SU-DHL-6 (cell line): ENCODE results near the gene RELA.
"Not testable (repeated sequence)": the region's sequence is repeated elsewhere in the genome, so short reads cannot be mapped to it uniquely, and the experiment has no call there.

Source experiments
- H2AFZ ChIP-seq: fragments of 200-600 bp; sonication (generic); 2 replicates; pipeline ENCODE4 v1.6.1; 2014; ENCODE audit warnings: low read depth, mild to moderate bottlenecking, moderate library complexity, mixed read lengths, antibody characterized with exemption, low read length; ENCODE audit not compliant: severe bottlenecking
- H3F3A ChIP-seq: fragments of 200-600 bp; shearing (Covaris generic); 2 replicates; pipeline ENCODE4 v1.6.0; 2016; ENCODE audit warnings: antibody characterized with exemption, mild to moderate bottlenecking; ENCODE audit not compliant: insufficient read depth
- H3K27ac ChIP-seq: fragments of 200-600 bp; sonication (generic); 2 replicates; pipeline ENCODE4 v1.5.1; 2016; ENCODE audit warnings: low read depth, mild to moderate bottlenecking, low read length, moderate library complexity, mixed read lengths
- H3K27me3 ChIP-seq: fragments of 200-600 bp; sonication (generic), shearing (Covaris generic); 2 replicates; pipeline ENCODE4 v1.6.0; 2014; ENCODE audit warnings: mild to moderate bottlenecking, low read length
- H3K36me3 ChIP-seq: fragments of 200-600 bp; sonication (generic); 2 replicates; pipeline ENCODE4 v1.6.1; 2014; ENCODE audit warnings: mild to moderate bottlenecking, low read length, mixed read lengths
- H3K4me2 ChIP-seq: fragments of 300-600, 200-600 bp; shearing (Covaris generic), sonication (generic); 2 replicates; pipeline ENCODE4 v1.6.0; 2014; ENCODE audit warnings: low read length, low read depth, mild to moderate bottlenecking; ENCODE audit not compliant: poor library complexity, severe bottlenecking
- H3K4me3 ChIP-seq: fragments of 200-600 bp; sonication (generic); 2 replicates; pipeline ENCODE4 v1.5.1; 2014; ENCODE audit warnings: antibody characterized with exemption, low read length, mild to moderate bottlenecking, mixed read lengths; ENCODE audit not compliant: insufficient read depth, poor library complexity, severe bottlenecking
- H3K79me2 ChIP-seq: fragments of 200-600 bp; sonication (generic); 2 replicates; pipeline ENCODE4 v1.6.1; 2014; ENCODE audit warnings: mild to moderate bottlenecking, low read length, moderate library complexity; ENCODE audit not compliant: insufficient read depth
- H3K9ac ChIP-seq: fragments of 200-600 bp; sonication (generic); 2 replicates; pipeline ENCODE4 v1.7.0; 2014; ENCODE audit warnings: mild to moderate bottlenecking, low read length
- H3K9me2 ChIP-seq: fragments of 200-600 bp; sonication (generic); replicated peaks from 2 replicates; pipeline ENCODE4 v1.6.1; 2014; ENCODE audit warnings: low read length; ENCODE audit not compliant: insufficient read depth
- H3K9me3 ChIP-seq: fragments of 200-600 bp; sonication (generic); 2 replicates; pipeline ENCODE4 v1.6.1; 2014; ENCODE audit warnings: low read length, mixed read lengths; ENCODE audit not compliant: insufficient read depth
- H4K20me1 ChIP-seq: fragments of 200-600 bp; sonication (generic); 2 replicates; pipeline ENCODE4 v1.6.1; 2014; ENCODE audit warnings: low read depth, mild to moderate bottlenecking, antibody characterized with exemption, low read length, moderate library complexity, mixed read lengths
- EZH2phosphoT487 ChIP-seq: fragments of 200-600 bp; sonication (generic), shearing (Covaris generic); conservative IDR thresholded peaks from 2 replicates; pipeline ENCODE4 v1.6.1; 2018; ENCODE audit warnings: mild to moderate bottlenecking, antibody characterized with exemption, low read length, moderate library complexity, mixed read lengths
- TF ChIP-seq, protein P1 (sequence below): fragments of 200-600 bp; sonication (generic); IDR thresholded peaks from one replicate; pipeline ENCODE4 v1.5.1; 2017; ENCODE audit warnings: antibody characterized with exemption, mild to moderate bottlenecking, low read length, moderate library complexity; ENCODE audit not compliant: insufficient read depth, poor library complexity, severe bottlenecking

The RELA gene

DNA sequence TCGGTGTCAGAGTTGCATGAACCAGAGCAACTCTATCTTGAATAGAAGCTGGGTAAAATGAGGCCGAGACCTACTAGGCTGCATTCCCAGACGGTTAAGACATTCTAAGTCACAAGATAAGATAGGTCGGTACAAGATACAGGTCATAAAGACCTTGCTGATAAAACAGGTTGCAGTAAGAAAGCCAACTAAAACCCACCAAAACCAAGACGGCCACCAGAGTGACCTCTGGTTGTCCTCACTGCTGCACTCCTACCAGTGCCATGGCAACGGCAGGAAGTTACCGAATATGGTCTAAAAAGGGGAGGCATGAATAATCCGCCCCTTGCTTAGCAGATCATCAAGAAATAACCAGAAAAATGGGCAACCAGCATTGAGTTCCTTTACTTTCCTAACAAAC is 46.9 kb upstream of the RELA start:
- Histone ChIP-seq H3K27me3 (no peaks in the 10 kb centered on the region), H3K36me3 (peaks cover 2% of the 10 kb centered on the region; the same call in 1 of the 2 replicates), H3K79me2 (peaks cover 6% of the 10 kb centered on the region; the same call in 1 of the 2 replicates), H4K20me1 (no peaks in the 10 kb centered on the region), H2AFZ (no peak overlapping the region), H3K4me3 (no peak overlapping the region), H3K27ac (no peak overlapping the region), H3K9me3 (no peaks in the 10 kb centered on the region), H3K4me2 (no peak overlapping the region), H3K9me2 (no peaks in the 10 kb centered on the region), H3K9ac (no peak overlapping the region), H3F3A (no peaks in the 10 kb centered on the region)
- TF ChIP-seq, protein P1, sequence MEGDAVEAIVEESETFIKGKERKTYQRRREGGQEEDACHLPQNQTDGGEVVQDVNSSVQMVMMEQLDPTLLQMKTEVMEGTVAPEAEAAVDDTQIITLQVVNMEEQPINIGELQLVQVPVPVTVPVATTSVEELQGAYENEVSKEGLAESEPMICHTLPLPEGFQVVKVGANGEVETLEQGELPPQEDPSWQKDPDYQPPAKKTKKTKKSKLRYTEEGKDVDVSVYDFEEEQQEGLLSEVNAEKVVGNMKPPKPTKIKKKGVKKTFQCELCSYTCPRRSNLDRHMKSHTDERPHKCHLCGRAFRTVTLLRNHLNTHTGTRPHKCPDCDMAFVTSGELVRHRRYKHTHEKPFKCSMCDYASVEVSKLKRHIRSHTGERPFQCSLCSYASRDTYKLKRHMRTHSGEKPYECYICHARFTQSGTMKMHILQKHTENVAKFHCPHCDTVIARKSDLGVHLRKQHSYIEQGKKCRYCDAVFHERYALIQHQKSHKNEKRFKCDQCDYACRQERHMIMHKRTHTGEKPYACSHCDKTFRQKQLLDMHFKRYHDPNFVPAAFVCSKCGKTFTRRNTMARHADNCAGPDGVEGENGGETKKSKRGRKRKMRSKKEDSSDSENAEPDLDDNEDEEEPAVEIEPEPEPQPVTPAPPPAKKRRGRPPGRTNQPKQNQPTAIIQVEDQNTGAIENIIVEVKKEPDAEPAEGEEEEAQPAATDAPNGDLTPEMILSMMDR, result no peak
- no peak for TF ChIP-seq EZH2phosphoT487

DNA sequence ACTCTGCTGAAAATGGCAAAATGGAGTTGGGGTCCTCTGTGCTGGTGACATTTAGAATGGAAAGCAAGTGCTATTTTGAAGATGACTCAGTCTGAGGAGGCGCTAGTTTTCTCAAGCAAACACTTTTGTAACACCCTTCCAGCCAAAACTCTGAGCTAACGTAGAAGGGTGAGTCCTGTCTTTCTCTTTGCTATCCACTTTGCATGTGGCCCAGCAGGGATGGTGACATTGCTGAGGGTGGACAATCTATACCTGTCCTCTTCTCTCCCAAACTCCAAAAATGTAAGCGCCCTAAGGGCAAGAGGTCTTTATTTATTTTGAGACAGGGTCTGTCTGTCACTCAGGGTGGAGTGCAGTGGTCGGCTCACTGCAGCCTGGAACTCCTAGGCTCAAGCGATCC is 45.7 kb upstream of the RELA start:
- H3F3A ChIP-seq, result no peaks in the 10 kb centered on the region
- H3K4me3 ChIP-seq, result no peak overlapping the region
- no peaks in the 10 kb centered on the region for H3K9me2 ChIP-seq
- H3K36me3 ChIP-seq, result no peaks in the 10 kb centered on the region
- H2AFZ ChIP-seq, result no peak overlapping the region
- no peaks in the 10 kb centered on the region for H3K9me3 ChIP-seq
- H4K20me1 ChIP-seq, result no peaks in the 10 kb centered on the region
- peaks cover 6% of the 10 kb centered on the region; the same call in 1 of the 2 replicates for H3K79me2 ChIP-seq
- TF ChIP-seq, protein P1, result no peak
- TF ChIP-seq EZH2phosphoT487, result no peak
- no peak overlapping the region for H3K27ac ChIP-seq
- no peaks in the 10 kb centered on the region for H3K27me3 ChIP-seq
- H3K4me2 ChIP-seq, result no peak overlapping the region
- no peak overlapping the region for H3K9ac ChIP-seq

DNA sequence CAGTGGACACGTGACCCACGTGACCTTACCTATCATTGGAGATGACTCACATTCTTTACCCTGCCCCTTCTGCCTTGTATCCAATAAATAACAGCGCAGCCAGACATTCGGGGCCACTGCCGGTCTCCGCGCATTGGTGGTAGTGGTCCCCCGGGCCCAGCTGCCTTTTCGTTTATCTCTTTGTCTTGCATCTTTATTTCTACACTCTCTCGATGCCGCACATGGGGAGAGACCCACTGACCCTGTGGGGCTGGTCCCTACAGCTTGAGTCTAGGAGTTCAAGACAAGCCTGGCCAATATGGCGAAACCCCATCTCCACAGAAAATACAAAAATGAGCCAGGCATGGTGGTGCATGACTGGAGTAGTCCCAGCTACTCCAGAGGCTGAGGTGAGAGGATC is 44.3 kb upstream of the RELA start:
- not testable (repeated sequence) for H3K4me2 ChIP-seq, H3K9ac ChIP-seq, H3K27ac ChIP-seq, H3K9me3 ChIP-seq, H3K9me2 ChIP-seq, H4K20me1 ChIP-seq, H3K4me3 ChIP-seq, H3K79me2 ChIP-seq, H3F3A ChIP-seq, H3K27me3 ChIP-seq, H2AFZ ChIP-seq, H3K36me3 ChIP-seq

DNA sequence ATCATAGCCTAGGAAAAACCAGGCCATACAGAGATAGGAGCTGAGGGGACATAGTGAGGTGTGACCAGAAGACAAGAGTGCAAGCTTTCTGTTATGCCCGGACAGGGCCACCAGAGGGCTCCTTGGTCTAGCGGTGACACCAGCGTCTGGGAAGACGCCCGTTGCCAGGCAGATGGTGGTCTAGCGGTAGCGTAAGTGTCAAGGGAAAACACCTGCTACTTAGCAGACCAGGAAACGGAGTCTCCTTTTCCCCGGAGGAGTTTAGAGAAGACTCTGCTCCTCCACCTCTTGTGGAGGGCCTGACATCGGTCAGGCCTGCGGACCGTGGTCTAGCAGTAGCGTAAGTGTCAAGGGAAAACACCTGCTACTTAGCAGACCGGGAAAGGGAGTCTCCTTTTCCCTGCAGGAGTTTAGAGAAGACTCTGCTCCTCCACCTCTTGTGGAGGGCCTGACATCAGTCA is 43.6 kb upstream of the RELA start:
- H4K20me1 ChIP-seq, H3F3A ChIP-seq, H3K9me2 ChIP-seq, H3K9me3 ChIP-seq, H3K79me2 ChIP-seq, H3K4me3 ChIP-seq, H3K27ac ChIP-seq, H3K27me3 ChIP-seq, H3K36me3 ChIP-seq, H3K9ac ChIP-seq: not testable (repeated sequence)
- peak overlapping the region; percentile 6 for H2AFZ ChIP-seq
- TF ChIP-seq, protein P1, result peak; percentile 30
- H3K4me2 ChIP-seq, result peak overlapping the region; percentile 26
